Esophagus (tissue), 2 donors: ENCODE measurements around the gene KIAA0319L. TPM values are rescaled to one million over a fixed set of nuclear protein-coding genes. Genes with fewer than 3 reads are reported as not detected.

Experiments used
- H3K27ac ChIP-seq, 2 donors: one replicate each; pipeline ENCODE4 v1.5.1; 2013; ENCODE audit warnings: low read depth in 2 of 2, mild to moderate bottlenecking in 2 of 2, inconsistent platforms in 1 of 2, low read length in 1 of 2, moderate library complexity in 1 of 2
- H3K27me3 ChIP-seq, 2 donors: one replicate each; pipeline ENCODE4 v1.6.1; 2013; ENCODE audit warnings: low read length in 2 of 2, control low read depth in 1 of 2, mild to moderate bottlenecking in 1 of 2; ENCODE audit not compliant: insufficient read depth in 2 of 2, control insufficient read depth in 1 of 2
- H3K36me3 ChIP-seq, 2 donors: one replicate each; pipeline ENCODE4 v1.6.1; 2013; ENCODE audit warnings: low read length in 1 of 2; ENCODE audit not compliant: control insufficient read depth in 2 of 2, insufficient read depth in 2 of 2
- H3K4me1 ChIP-seq, 2 donors: one replicate each; pipeline ENCODE4 v1.6.1; 2013; ENCODE audit warnings: low read length in 1 of 2; ENCODE audit not compliant: control insufficient read depth in 2 of 2, insufficient read depth in 2 of 2
- H3K4me3 ChIP-seq, 2 donors: one replicate each; pipeline ENCODE4 v1.5.1; 2013; ENCODE audit warnings: low read length in 2 of 2, mild to moderate bottlenecking in 2 of 2, low read depth in 1 of 2, moderate library complexity in 1 of 2
- H3K9me3 ChIP-seq, 2 donors: one replicate each; pipeline ENCODE4 v1.6.1; 2013; ENCODE audit warnings: mild to moderate bottlenecking in 2 of 2, low read depth in 1 of 2, low read length in 1 of 2, moderate library complexity in 1 of 2; ENCODE audit not compliant: control insufficient read depth in 2 of 2, insufficient read depth in 1 of 2
- WGBS, 2 donors: extraction: QIAGEN DNeasy Blood & Tissue Kit; methylation state at CpG; one replicate each; pipeline ENCODE4 v1.1.7; 2013; 5-methylcytosine and 5-hydroxymethylcytosine counted together
- polyA plus RNA-seq, 2 donors: library from polyadenylated mRNA; stranded (reverse); fragments of 200-250 nt; gene quantifications; one replicate each; pipeline ENCODE4 v1.2.3, GENCODE V29; 2013
- donor health status: healthy with polysubstance abuse.
- donor health status: Bipolar disorder and iron deficiency.

KIAA0319L gene
- polyA plus RNA-seq, 2 donors = 12.8 to 16.7 TPM

DNA sequence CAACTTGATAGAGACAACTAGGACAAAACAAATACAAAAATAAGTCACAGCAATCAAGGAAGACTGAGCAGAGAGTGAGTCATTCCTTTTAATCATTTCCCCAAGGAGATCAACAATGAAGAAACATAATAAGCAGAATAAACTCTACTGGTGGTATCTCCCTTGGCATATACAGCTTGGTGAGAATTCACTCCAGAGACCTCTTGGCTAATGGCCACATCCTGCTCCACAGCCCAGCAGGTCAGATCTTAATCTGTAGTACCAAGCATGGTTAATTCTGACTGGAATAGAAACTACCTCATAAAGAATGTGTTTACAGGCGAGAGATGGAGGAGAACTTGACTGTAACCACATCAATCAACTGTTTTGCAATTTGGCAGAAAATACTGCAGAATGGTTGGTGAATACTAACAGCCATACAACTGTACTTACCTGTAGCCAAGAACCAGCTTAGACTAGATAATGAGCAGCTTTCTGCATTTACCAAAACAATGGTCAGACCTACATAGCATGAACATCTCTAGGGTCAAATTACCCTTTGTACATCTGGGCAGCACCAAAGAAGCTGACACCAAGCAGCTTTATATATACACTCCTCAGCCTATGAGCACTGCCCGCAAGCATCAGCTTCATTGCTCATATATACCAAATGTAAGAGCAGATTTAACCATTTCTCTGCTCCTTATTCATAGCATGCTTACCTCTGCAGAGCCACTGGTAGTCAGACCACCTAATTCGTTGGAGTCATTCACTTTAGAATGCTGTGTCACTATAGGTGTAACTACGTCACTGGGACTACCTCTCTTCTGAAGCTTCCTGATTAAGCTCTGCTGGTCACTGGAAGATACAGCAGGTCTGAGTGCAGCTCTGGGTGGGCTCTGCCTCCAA, 51.0 kb downstream of the KIAA0319L start:
- Histone ChIP-seq H3K9me3 (no peaks in the 10 kb centered on the region), H3K4me1 (no peaks in the 10 kb centered on the region), H3K27me3 (no peaks in the 10 kb centered on the region), H3K36me3 (peaks cover 0 to 5% of the 10 kb centered on the region in 2 donors), H3K4me3 (no peak overlapping the region), H3K27ac (no peak overlapping the region)
- 66 to 70% methylated on average over 4 of the region's 4 CpGs for WGBS, 2 donors

DNA sequence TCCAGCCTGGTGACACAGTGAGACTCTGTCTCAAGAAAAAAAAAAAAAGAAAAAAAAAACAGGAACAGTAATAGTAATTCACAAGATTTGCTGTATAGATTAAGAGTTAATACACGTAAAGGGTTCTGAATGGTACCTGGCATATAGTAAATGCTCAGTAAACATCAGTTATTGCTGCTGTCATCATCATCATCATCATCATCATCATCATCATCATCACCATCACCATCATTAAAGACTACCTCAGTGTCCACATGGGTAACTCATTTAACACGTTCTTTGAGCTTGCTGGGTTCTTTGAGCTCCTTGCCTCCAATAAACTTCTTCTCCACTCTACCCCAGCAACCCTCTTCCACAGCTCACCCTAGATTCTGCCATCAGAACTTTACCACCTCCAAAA, 55.0 kb downstream of the KIAA0319L start:
- H3K36me3 ChIP-seq = peaks cover 0 to 5% of the 10 kb centered on the region in 2 donors
- WGBS, 2 donors = 95 to 96% methylated on average over 2 of the region's 2 CpGs
- H3K27ac ChIP-seq = no peak overlapping the region
- H3K4me3 ChIP-seq = no peak overlapping the region
- no peaks in the 10 kb centered on the region for H3K4me1 ChIP-seq
- H3K27me3 ChIP-seq = no peaks in the 10 kb centered on the region
- H3K9me3 ChIP-seq = no peaks in the 10 kb centered on the region

DNA sequence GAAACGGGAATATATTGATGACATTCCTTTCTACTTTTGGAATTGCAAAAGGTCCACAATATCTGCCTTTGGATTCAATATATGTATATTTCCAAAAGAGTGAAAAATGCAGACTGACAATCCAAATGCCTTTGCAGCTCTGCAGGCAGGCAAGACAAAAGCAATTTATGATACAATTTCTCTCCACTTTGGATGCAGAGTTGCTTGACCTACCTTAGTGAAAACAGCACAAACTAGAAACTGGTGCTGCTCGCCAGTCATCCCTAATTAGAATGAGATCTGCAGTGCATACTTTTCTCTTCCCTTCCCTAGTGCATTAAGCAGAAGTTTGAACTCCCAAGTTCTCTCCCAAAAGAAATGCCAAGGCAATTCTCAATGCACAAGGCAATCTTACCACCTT, 56.8 kb downstream of the KIAA0319L start:
- H3K9me3 ChIP-seq = no peaks in the 10 kb centered on the region
- no peaks in the 10 kb centered on the region for H3K4me1 ChIP-seq
- H3K36me3 ChIP-seq = no peaks in the 10 kb centered on the region
- no peaks in the 10 kb centered on the region for H3K27me3 ChIP-seq
- no peak overlapping the region for H3K4me3 ChIP-seq
- 61 to 72% methylated on average over 2 of the region's 2 CpGs for WGBS, 2 donors
- H3K27ac ChIP-seq = no peak overlapping the region

DNA sequence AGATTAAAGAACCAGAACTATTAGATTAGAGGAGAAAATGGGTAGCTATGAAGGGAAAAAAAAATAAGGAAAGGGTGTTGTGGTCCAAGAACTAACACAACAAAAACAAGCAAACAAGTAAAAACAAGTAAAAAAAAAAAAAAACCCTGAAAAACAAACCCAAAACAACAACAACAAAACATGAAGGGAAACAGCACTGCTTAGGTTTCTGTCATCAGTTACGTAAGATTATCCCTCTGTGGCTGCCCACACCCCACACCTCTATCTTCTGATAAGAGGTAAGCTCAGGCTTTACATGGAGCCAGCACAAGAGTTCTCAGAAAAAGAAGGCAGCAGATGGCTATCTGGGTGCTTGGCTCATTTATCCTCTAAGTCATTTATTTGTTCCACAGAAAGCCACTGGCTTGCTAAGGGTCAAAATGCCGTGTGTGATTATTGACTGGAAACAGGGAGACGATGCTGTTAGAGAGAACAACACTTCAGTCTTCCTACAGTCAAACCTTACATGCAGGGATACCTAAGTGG, 57.5 kb downstream of the KIAA0319L start:
- H3K36me3 ChIP-seq = no peaks in the 10 kb centered on the region
- H3K27ac ChIP-seq = no peak overlapping the region
- WGBS, 2 donors = 42 to 71% methylated on average over 3 of the region's 3 CpGs

DNA sequence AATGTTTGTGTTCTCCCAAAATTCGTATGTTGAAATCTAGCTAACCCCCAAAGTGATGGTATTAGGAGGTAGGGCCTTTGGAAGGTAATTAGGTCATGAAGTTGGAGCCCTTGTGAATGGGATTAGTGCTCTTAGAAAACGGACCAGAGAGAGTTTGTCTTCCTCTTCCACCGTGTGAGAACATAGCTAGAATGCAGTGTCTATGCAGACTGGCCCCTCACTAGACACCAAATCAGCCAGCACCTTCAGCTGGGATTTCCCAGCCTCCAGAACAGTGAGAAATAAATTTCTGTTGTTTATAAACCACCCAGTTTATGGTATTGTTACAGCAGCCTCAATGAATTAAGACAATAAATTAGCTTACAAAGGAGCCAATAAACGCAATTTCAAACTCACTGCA, 58.0 kb downstream of the KIAA0319L start:
- Histone ChIP-seq H3K4me1 (no peaks in the 10 kb centered on the region), H3K4me3 (no peak overlapping the region), H3K9me3 (no peaks in the 10 kb centered on the region), H3K27me3 (no peaks in the 10 kb centered on the region), H3K27ac (no peak overlapping the region), H3K36me3 (no peaks in the 10 kb centered on the region)
- WGBS, 2 donors = 82 to 84% methylated on average over 4 of the region's 4 CpGs

More for the DNA sequence above, 57.5 kb downstream of the KIAA0319L start:
- H3K4me3 ChIP-seq = no peak overlapping the region
- no peaks in the 10 kb centered on the region for H3K4me1 ChIP-seq
- no peaks in the 10 kb centered on the region for H3K9me3 ChIP-seq
- no peaks in the 10 kb centered on the region for H3K27me3 ChIP-seq

DNA sequence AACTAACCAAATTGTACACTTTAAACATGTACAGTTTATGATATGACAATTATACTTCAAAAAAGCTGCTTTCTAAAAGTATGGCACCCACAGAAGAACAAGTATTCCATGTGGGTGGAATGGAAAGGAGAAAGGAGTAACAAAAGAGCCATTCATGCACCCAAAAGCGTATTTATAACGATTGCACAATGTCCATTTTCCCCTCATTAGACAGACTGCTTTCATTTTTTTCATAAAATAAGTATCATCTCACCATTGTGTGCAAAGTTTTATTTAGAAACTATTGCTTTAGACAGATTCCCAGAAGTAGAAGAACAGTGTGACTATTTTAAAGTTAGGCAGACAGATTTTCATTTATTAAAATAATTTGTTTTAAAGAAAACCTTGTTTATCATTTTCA, 59.6 kb downstream of the KIAA0319L start:
- H3K27me3 ChIP-seq = no peaks in the 10 kb centered on the region
- no peak overlapping the region for H3K4me3 ChIP-seq
- H3K27ac ChIP-seq = no peak overlapping the region
- H3K36me3 ChIP-seq = no peaks in the 10 kb centered on the region
- 77 to 92% methylated on average over 2 of the region's 2 CpGs for WGBS, 2 donors
- H3K9me3 ChIP-seq = no peaks in the 10 kb centered on the region
- no peaks in the 10 kb centered on the region for H3K4me1 ChIP-seq

DNA sequence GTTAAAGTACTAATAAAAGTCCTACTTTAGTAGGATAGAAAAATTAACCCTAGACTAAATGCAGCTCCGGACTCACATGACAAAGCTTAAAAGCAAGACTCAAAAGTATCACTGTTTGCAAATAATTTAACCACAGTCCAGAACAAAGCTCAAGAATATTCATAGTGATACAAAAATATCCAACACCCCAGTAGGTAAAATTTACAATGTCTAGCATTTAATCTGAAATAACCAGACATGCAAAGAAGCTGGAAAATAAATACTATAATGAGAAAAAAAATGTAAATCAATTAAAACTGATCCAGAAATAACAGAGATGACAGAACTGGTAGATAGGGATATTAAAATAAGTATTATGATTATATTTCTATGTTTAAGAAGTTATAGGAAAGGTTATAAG, 67.0 kb downstream of the KIAA0319L start:
- no peaks in the 10 kb centered on the region for H3K27me3 ChIP-seq
- H3K4me3 ChIP-seq = no peak overlapping the region
- no peaks in the 10 kb centered on the region for H3K9me3 ChIP-seq
- no peak overlapping the region for H3K27ac ChIP-seq
- 93 to 100% methylated on average over 1 of the region's 1 CpG for WGBS, 2 donors
- no peaks in the 10 kb centered on the region for H3K36me3 ChIP-seq
- no peaks in the 10 kb centered on the region for H3K4me1 ChIP-seq

DNA sequence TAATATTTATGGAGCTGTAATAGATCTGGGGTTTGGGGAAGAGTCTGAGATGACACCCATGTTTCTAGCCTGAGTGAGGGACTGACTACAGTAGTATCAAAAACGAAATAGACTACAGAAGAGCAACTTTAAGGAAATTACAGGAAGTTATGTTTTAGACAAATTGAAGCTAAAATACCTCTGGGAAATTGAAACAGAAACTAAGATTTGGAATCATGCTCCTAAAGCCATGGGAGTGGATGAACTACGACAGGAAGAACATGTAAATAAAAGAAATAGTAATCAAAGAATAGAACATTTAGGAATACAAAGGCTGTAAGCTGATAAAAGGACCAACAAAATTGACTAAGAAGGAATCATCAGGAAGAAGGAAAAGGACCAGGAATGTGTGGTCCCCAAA, 68.9 kb downstream of the KIAA0319L start:
- no peaks in the 10 kb centered on the region for H3K4me1 ChIP-seq
- no peaks in the 10 kb centered on the region for H3K9me3 ChIP-seq
- H3K36me3 ChIP-seq = no peaks in the 10 kb centered on the region
- 11 to 22% methylated on average over 2 of the region's 2 CpGs for WGBS, 2 donors
- H3K27me3 ChIP-seq = no peaks in the 10 kb centered on the region
- H3K4me3 ChIP-seq = no peak overlapping the region
- H3K27ac ChIP-seq = no peak overlapping the region

DNA sequence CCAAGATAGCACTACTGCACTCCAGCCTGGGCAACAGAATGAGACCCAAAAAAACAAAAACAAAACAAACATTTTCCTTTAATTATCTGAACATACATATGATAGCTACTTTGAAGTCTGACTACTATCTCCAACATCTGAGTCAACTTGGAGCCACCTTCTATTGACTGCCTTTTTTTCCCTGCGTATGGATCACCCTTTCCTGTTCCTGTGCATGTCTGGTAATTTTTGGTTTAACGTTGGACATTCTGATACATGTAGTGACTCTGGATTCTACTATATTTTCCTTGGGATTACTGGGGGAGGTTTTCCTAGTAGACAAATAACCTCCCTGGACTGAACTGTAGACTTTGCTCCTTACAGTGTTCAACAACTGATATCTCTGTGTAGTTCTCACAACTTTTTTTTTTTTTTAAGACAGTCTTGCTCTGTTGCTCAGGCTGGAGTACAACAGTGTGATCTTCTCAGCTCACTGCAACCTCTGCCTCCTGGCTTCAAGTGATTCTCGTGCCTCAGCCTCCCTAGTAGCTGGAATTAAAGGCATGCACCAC, 70.3 kb downstream of the KIAA0319L start:
- H3K27ac ChIP-seq = no peak overlapping the region
- H3K9me3 ChIP-seq = no peaks in the 10 kb centered on the region
- no peaks in the 10 kb centered on the region for H3K36me3 ChIP-seq
- H3K4me1 ChIP-seq = no peaks in the 10 kb centered on the region
- no peak overlapping the region for H3K4me3 ChIP-seq
- H3K27me3 ChIP-seq = no peaks in the 10 kb centered on the region
- WGBS, 2 donors = 91 to 98% methylated on average over 3 of the region's 3 CpGs
